Measurements from ENCODE around the gene PRAMEF6.
"Not testable (repeated sequence)": the region's sequence is repeated elsewhere in the genome, so short reads cannot be mapped to it uniquely, and the experiment has no call there.

DNA sequence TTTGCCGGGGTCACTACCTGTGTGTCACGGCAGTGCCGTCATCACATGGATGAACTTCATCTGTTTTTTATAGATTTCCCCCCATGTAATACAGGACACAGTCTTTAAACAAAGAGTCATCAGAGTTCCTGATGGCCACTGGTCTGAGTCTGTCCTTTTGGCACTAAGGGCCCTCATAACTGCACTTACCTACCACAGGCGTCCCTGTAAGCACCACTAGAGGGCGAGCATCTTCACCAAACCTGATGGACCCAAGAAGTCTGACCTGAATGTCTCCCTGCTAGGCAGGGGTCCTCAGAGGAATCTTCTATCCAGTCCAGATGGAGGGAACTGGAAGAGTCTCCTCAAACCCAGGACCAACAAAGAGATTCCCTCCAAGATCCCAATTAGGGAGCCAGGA is 23.0 kb downstream of the PRAMEF6 start:
- TF ChIP-seq POLR2A (IDR thresholded peaks at IDR 0.05) = not testable (repeated sequence)
- TF ChIP-seq, protein P1, sequence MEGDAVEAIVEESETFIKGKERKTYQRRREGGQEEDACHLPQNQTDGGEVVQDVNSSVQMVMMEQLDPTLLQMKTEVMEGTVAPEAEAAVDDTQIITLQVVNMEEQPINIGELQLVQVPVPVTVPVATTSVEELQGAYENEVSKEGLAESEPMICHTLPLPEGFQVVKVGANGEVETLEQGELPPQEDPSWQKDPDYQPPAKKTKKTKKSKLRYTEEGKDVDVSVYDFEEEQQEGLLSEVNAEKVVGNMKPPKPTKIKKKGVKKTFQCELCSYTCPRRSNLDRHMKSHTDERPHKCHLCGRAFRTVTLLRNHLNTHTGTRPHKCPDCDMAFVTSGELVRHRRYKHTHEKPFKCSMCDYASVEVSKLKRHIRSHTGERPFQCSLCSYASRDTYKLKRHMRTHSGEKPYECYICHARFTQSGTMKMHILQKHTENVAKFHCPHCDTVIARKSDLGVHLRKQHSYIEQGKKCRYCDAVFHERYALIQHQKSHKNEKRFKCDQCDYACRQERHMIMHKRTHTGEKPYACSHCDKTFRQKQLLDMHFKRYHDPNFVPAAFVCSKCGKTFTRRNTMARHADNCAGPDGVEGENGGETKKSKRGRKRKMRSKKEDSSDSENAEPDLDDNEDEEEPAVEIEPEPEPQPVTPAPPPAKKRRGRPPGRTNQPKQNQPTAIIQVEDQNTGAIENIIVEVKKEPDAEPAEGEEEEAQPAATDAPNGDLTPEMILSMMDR (IDR thresholded peaks at IDR 0.05) = not testable (repeated sequence)
